ENCODE measurements around the gene SCYL3.
A peak's percentile ranks its signal among the peaks of the same experiment; 100 is the strongest.

The SCYL3 gene

DNA sequence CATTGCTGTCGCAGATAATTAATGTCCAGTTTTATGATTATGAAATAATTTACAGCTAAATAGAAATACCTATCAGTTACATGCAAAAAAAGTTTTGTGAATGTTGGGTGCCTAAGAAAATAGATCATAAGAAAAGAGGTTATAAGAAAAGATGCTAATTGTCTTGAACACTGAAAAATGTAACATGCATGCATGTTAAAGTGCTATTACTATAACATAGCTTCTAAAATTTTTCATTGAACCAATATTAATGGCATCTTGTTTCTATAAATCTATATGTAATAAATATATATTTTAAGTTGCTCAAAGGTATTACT lies 35.5 kb upstream of the SCYL3 start:
- H4K20me1 ChIP-seq (ENCODE audit: insufficient read depth, low read length) = no peaks in the 10 kb centered on the region
- H3K36me3 ChIP-seq (replicated peaks; ENCODE audit: insufficient read depth, low read length) = no peaks in the 10 kb centered on the region
- H3K9me2 ChIP-seq (replicated peaks; ENCODE audit: insufficient read depth, low read length) = no peaks in the 10 kb centered on the region
- H3K79me2 ChIP-seq (ENCODE audit: low read length) = no peaks in the 10 kb centered on the region
- H3F3A ChIP-seq (ENCODE audit: insufficient read depth, low read length) = peaks cover 5% of the 10 kb centered on the region; the same call in 1 of the 2 replicates
- DNase-seq = no peak
- peaks cover 13% of the 10 kb centered on the region for H3K4me1 ChIP-seq (ENCODE audit: low read length)
- H3K4me3 ChIP-seq (ENCODE audit: low read length) = no peak overlapping the region
- no peak overlapping the region for H3K27ac ChIP-seq (ENCODE audit: low read length)
- no peaks in the 10 kb centered on the region for H3K27me3 ChIP-seq (replicated peaks; ENCODE audit: insufficient read depth, low read length)
- H3K9ac ChIP-seq (ENCODE audit: low read length) = no peak overlapping the region
- H3K4me2 ChIP-seq (ENCODE audit: low read depth, low read length) = no peak overlapping the region
- H3K9me3 ChIP-seq (replicated peaks; ENCODE audit: insufficient read depth, low read length) = no peaks in the 10 kb centered on the region
- H2AFZ ChIP-seq (ENCODE audit: low read length) = no peak overlapping the region
- TF ChIP-seq EZH2 (optimal IDR thresholded peaks at IDR 0.05; ENCODE audit: low read depth, low read length) = no peak
- TF ChIP-seq, protein P1, sequence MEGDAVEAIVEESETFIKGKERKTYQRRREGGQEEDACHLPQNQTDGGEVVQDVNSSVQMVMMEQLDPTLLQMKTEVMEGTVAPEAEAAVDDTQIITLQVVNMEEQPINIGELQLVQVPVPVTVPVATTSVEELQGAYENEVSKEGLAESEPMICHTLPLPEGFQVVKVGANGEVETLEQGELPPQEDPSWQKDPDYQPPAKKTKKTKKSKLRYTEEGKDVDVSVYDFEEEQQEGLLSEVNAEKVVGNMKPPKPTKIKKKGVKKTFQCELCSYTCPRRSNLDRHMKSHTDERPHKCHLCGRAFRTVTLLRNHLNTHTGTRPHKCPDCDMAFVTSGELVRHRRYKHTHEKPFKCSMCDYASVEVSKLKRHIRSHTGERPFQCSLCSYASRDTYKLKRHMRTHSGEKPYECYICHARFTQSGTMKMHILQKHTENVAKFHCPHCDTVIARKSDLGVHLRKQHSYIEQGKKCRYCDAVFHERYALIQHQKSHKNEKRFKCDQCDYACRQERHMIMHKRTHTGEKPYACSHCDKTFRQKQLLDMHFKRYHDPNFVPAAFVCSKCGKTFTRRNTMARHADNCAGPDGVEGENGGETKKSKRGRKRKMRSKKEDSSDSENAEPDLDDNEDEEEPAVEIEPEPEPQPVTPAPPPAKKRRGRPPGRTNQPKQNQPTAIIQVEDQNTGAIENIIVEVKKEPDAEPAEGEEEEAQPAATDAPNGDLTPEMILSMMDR (IDR thresholded peaks at IDR 0.05; ENCODE audit: low read length) = no peak
- no peak for TF ChIP-seq EZH2phosphoT487 (IDR thresholded peaks at IDR 0.05; ENCODE audit: low read length)

- TF ChIP-seq, protein P1 (IDR thresholded peaks at IDR 0.05; ENCODE audit: low read length) = peak; percentile 94
- TF ChIP-seq EZH2 (optimal IDR thresholded peaks at IDR 0.05; ENCODE audit: low read depth, low read length) = no peak
- TF ChIP-seq EZH2phosphoT487 (IDR thresholded peaks at IDR 0.05; ENCODE audit: low read length) = no peak
- Histone ChIP-seq H3K36me3 (replicated peaks; ENCODE audit: insufficient read depth, low read length) (no peaks in the 10 kb centered on the region), H3F3A (ENCODE audit: insufficient read depth, low read length) (peaks cover 5% of the 10 kb centered on the region; the same call in 1 of the 2 replicates), H3K9me2 (replicated peaks; ENCODE audit: insufficient read depth, low read length) (no peaks in the 10 kb centered on the region), H3K4me1 (ENCODE audit: low read length) (peaks cover 13% of the 10 kb centered on the region), H3K27ac (ENCODE audit: low read length) (no peak overlapping the region), H2AFZ (ENCODE audit: low read length) (peak overlapping the region; percentile 32; the same call in 1 of the 2 replicates), H3K27me3 (replicated peaks; ENCODE audit: insufficient read depth, low read length) (no peaks in the 10 kb centered on the region), H3K4me3 (ENCODE audit: low read length) (no peak overlapping the region), H3K9ac (ENCODE audit: low read length) (no peak overlapping the region), H3K4me2 (ENCODE audit: low read depth, low read length) (no peak overlapping the region), H4K20me1 (ENCODE audit: insufficient read depth, low read length) (no peaks in the 10 kb centered on the region), H3K9me3 (replicated peaks; ENCODE audit: insufficient read depth, low read length) (no peaks in the 10 kb centered on the region), H3K79me2 (ENCODE audit: low read length) (no peaks in the 10 kb centered on the region)
- DNase-seq = peak; percentile 82
Measured at GRCh38 chr1:169928438-169929209, 34.9 kb upstream of the SCYL3 start.

GRCh38 chr1:169925505-169926482 lies 32.1 kb upstream of the SCYL3 start:
- Histone ChIP-seq H3K9me3 (replicated peaks; ENCODE audit: insufficient read depth, low read length) (no peaks in the 10 kb centered on the region), H3K4me3 (ENCODE audit: low read length) (no peak overlapping the region), H2AFZ (ENCODE audit: low read length) (peak overlapping the region; percentile 27; the same call in 1 of the 2 replicates), H3K79me2 (ENCODE audit: low read length) (no peaks in the 10 kb centered on the region), H3K27me3 (replicated peaks; ENCODE audit: insufficient read depth, low read length) (no peaks in the 10 kb centered on the region), H3F3A (ENCODE audit: insufficient read depth, low read length) (peaks cover 5% of the 10 kb centered on the region; the same call in 1 of the 2 replicates), H3K36me3 (replicated peaks; ENCODE audit: insufficient read depth, low read length) (no peaks in the 10 kb centered on the region), H3K4me1 (ENCODE audit: low read length) (peaks cover 13% of the 10 kb centered on the region), H3K27ac (ENCODE audit: low read length) (peak overlapping the region; percentile 32; the same call in 1 of the 2 replicates), H3K4me2 (ENCODE audit: low read depth, low read length) (peak overlapping the region; percentile 23; the same call in 1 of the 2 replicates), H3K9me2 (replicated peaks; ENCODE audit: insufficient read depth, low read length) (no peaks in the 10 kb centered on the region), H4K20me1 (ENCODE audit: insufficient read depth, low read length) (no peaks in the 10 kb centered on the region), H3K9ac (ENCODE audit: low read length) (no peak overlapping the region)
- TF ChIP-seq, protein P1 (IDR thresholded peaks at IDR 0.05; ENCODE audit: low read length) = no peak
- TF ChIP-seq EZH2phosphoT487 (IDR thresholded peaks at IDR 0.05; ENCODE audit: low read length) (no peak), EZH2 (optimal IDR thresholded peaks at IDR 0.05; ENCODE audit: low read depth, low read length) (no peak)
- peak; percentile 61 for DNase-seq
